NCI-H2227 treated with DMSO at 0.1 percent for 48 hours (cell line): ENCODE data around the gene TTC28.
A peak's percentile ranks its signal among the peaks of the same experiment; 100 is the strongest.
"Not testable (repeated sequence)": the region's sequence is repeated elsewhere in the genome, so short reads cannot be mapped to it uniquely, and the experiment has no call there.

Source experiments
- DNase-seq: peaks from one replicate; lab custom pipeline; 2025; lab: John Stamatoyannopoulos, UW

Gene TTC28

GRCh38 chr22:28406246-28406645 is 273.4 kb downstream of the TTC28 start:
- no peak for DNase-seq

- DNase-seq: no peak
These were observed 274.1 kb downstream of the TTC28 start for GRCh38 chr22:28405588-28405987.

- no peak for DNase-seq
These were observed 277.1 kb downstream of the TTC28 start for GRCh38 chr22:28402539-28402938.

- no peak for DNase-seq
These were observed 277.6 kb downstream of the TTC28 start for GRCh38 chr22:28402060-28402459.

GRCh38 chr22:28398981-28399380 is 280.7 kb downstream of the TTC28 start:
- no peak for DNase-seq

GRCh38 chr22:28398355-28398754 is 281.3 kb downstream of the TTC28 start:
- DNase-seq: no peak

- no peak for DNase-seq
These were observed 282.3 kb downstream of the TTC28 start for GRCh38 chr22:28397306-28397705.

- peak; percentile 3 for DNase-seq
These were observed 283.5 kb downstream of the TTC28 start for GRCh38 chr22:28395920-28396753.

GRCh38 chr22:28395520-28395919 is 284.1 kb downstream of the TTC28 start:
- no peak for DNase-seq

- no peak for DNase-seq
These were observed 285.0 kb downstream of the TTC28 start for GRCh38 chr22:28394513-28395110.

- DNase-seq: peak; percentile 4
These were observed 298.0 kb downstream of the TTC28 start for GRCh38 chr22:28381429-28382167.

- DNase-seq: no peak
These were observed 299.7 kb downstream of the TTC28 start for GRCh38 chr22:28379951-28380350.

- no peak for DNase-seq
These were observed 300.4 kb downstream of the TTC28 start for GRCh38 chr22:28379075-28379779.

- no peak for DNase-seq
These were observed 303.7 kb downstream of the TTC28 start for GRCh38 chr22:28375761-28376534.

- no peak for DNase-seq
These were observed 305.8 kb downstream of the TTC28 start for GRCh38 chr22:28373831-28374230.

GRCh38 chr22:28369854-28370253 is 309.8 kb downstream of the TTC28 start:
- DNase-seq: no peak

GRCh38 chr22:28366856-28367255 is 312.8 kb downstream of the TTC28 start:
- no peak for DNase-seq

GRCh38 chr22:28365371-28365770 is 314.3 kb downstream of the TTC28 start:
- no peak for DNase-seq

GRCh38 chr22:28364105-28364504 is 315.5 kb downstream of the TTC28 start:
- DNase-seq: not testable (repeated sequence)

- DNase-seq: no peak
These were observed 318.7 kb downstream of the TTC28 start for GRCh38 chr22:28360939-28361338.

- no peak for DNase-seq
These were observed 321.3 kb downstream of the TTC28 start for GRCh38 chr22:28358312-28358711.
